GM12865 (cell line): ENCODE measurements around the gene CD74.

Experiments used
- DNase-seq: peaks from one replicate; pipeline ENCODE4 v3.0.0; 2010; ENCODE audit warnings: low read depth
- H3K4me3 ChIP-seq: 2 replicates; pipeline ENCODE4 v1.5.1; 2011; ENCODE audit warnings: mild to moderate bottlenecking, low read depth, low read length, control low read depth
- CTCF ChIP-seq: IDR thresholded peaks from 2 replicates; pipeline ENCODE4 v1.5.1; 2011; ENCODE audit warnings: low read length, control low read depth, low read depth, inconsistent platforms; ENCODE audit not compliant: insufficient read depth; ENCODE audit errors: missing control alignments

The CD74 gene

DNA sequence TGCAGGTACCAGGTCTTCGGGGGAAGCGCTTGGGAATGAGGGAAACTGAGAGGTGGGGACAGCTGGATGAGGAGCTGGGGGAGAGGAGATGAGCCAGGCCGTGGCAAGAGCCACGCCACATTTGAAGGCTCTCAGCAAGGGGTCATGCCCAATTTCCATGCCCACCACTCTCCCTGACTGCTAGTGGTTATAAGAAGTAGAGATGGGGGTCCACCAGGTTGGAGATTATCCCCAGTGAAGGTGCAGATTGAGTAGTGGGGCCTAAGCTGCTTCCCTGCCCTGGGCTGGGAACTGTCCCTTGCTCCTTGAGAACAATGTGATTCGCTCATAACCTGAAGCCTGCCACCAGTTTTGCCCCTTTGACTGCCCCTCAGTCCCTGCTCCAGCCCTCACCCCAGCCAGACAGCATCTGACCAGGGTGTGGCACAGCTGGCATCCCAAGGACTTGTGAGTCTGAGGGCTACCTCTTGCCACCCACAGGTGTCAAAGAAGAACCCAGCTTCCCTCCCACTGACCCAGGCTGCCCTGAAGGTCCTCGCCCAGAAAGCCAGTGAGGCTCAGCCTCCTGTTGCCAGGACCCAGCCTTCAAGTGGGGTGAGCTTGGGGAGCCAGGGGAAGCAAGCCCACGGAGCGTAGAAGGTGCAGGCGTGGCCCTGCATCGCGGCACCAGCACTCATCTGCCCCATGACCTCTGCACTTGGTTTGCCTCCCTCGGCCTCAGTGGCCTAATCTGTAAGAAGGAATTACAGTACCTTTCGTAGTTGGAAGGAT lies 21.5 kb downstream of the CD74 start:
- H3K4me3 ChIP-seq, result no peak overlapping the region
- TF ChIP-seq CTCF, result no peak

DNA sequence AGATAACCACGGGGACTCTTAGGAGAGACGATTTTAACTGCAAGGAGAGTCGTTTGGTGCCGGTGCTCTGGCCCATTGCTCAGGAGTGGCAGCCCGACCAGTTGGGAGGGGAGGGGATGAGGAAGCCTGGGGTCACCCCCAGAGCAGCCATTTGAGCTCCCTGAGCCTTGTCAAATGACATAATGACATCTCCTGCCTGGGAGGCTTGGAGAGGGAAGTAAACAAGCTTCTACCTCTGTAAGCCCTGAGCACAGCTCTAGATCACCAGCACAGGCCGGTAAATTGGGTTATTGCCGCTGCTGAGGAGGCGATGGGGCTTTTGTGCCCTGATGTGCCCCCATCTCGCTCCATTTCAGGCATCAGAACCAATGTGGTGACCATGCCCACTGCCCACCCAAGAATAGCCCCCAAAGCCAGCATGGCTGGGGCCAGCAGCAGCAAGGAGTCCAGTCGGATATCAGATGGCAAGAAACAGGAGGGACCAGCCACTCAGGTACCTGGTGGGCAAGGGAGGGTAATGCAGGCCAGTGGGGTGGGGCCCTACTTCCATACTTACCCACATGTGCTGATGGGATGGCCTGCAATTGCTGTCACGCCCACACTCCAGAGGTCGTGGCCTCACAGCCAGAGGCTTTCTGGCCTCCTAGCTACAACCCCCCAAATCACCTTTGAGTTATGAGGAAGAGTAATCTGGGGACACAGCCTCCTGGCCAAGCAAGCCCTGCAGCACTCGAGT lies 23.0 kb downstream of the CD74 start:
- TF ChIP-seq CTCF, result no peak
- no peak overlapping the region for H3K4me3 ChIP-seq
- no peak for DNase-seq

More for the DNA sequence above, 21.5 kb downstream of the CD74 start:
- no peak for DNase-seq

DNA sequence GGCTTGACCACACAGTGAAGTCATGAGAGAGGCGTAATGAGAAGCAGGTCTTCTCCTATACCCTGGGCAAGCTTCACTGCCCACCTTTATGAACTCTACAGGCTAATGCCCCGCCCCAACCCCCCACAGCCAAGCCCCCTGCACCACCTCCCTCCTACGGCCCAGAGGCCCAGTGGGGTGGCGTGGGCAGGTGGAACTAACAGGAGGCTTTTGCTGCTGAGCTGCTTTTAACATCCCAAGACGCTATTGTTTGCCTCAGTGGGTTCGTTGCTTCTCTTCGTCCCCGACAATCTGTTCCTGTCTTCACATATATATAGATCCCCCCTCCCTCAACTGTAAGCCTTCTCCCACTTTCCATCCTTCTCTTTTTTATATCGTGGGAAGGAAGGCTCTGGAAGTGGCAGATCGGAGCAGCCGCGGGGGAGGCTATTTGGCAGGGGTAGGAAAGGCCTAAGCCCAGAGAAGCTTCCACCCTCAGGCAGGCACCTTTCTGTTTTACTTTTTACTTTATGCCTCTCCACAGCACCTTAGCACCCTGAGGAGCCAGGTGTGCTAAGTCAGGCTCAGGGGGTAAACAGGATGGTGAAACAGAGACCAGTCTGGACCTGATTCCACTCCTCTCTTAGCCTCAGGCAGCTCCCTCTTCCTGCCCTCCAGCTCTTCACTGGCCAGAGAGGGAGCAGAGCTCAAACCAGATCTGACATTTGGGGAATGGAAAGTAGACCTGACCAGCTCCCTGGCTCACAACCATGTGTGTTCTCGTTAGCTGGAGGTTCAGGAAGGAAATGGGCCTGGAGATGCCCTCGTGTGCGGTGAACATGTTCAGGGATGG lies 26.5 kb downstream of the CD74 start:
- no peak for DNase-seq
- TF ChIP-seq CTCF, result no peak
- no peak overlapping the region for H3K4me3 ChIP-seq

GRCh38 chr5:150384701-150385100 lies 28.0 kb downstream of the CD74 start:
- TF ChIP-seq CTCF, result no peak
- no peak for DNase-seq
- no peak overlapping the region for H3K4me3 ChIP-seq

DNA sequence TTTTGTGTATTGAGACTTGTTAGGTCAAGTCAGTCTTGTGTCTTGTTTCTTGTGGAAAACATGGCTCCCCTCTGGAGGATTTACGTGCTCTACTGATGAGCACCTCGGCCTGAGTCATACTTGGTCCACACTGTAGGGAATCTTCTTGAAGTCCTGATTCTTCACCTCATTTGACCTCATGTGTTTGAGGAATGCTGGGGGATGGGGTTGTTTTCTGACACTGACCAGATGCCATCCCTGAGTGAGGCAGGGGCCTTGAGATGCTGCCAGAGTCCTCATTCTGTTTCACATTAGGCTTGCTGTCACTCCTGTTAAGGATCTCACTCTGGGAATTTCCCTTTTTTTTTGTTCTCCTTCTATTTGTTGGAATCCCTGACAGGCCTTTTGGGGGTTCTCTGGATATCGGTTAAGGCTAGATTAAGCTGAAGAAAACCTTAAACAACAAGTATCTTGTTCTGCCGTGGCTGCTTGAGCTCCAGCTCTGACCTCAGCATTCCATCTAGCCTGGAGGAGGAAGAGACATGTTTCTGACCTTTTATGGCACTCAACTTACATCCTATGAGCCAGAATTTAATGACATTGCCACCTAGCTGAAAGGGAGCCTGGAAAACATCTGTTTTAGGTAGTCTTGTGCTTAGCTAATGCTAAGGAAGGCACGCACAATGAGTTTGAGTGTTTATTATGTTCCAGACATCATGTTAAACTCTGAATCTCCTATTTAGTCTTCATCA lies 34.6 kb downstream of the CD74 start:
- no peak overlapping the region for H3K4me3 ChIP-seq
- no peak for TF ChIP-seq CTCF
- no peak for DNase-seq
